ENCODE results near the gene ATP2C2.

- TF ChIP-seq CTCF (conservative IDR thresholded peaks at IDR 0.05; ENCODE audit: low read depth in 2 of 2) = no peak
- TF ChIP-seq ZNF462 (CRISPR knock-in tag; IDR thresholded peaks at IDR 0.05) = no peak
- TF ChIP-seq EZH2phosphoT487 (IDR thresholded peaks at IDR 0.05; ENCODE audit: unreplicated experiment) = no peak
- peak; percentile 66; the same call in 1 of the 2 replicates for TF ChIP-seq POLR2AphosphoS5 (IDR thresholded peaks at IDR 0.05; ENCODE audit: low read depth)
These were observed at the start of gene ATP2C2 for GRCh38 chr16:84368308-84368996.
